Thyroid gland (tissue), 4 donors: ENCODE measurements around the gene CHDH.

ENCODE experiments used
- POLR2A ChIP-seq, 2 donors: fragments of 450-650 bp; IDR thresholded peaks; one replicate each; pipeline ENCODE4 v1.6.1; 2017; ENCODE audit warnings: antibody characterized with exemption in 2 of 2, mild to moderate bottlenecking in 2 of 2, moderate library complexity in 1 of 2
- TF ChIP-seq, protein P1 (sequence below), 6 experiments: fragments of 200-600 bp in 3 of 6; fragments of 450-650 bp in 3 of 6; sonication (generic) in 3 of 6; IDR thresholded peaks; one replicate each; pipeline ENCODE4 v1.5.1; 2016 to 2019; ENCODE audit warnings: antibody characterized with exemption in 6 of 6, mild to moderate bottlenecking in 2 of 6, inconsistent platforms in 1 of 6, moderate library complexity in 1 of 6

DNA sequence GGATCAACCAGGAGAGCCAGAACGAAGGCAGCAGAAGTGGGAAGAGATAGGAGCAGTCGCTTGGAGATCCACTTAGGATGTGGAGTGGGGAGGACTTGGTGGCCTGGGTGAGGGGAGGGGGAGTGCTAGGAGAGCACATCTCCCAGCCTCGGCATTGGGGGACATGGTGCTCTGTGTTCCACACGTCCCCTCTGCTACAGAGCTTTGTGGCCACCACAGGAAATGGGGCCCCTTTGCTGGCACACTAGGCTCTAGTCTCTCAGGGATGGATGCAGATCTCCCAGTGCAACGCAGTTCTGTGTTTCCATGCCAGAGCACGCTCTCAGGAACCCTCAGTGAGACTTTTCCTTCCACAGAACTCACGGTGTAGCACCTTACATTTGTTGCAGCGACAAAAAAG is 68.8 kb downstream of the CHDH start:
- TF ChIP-seq POLR2A (IDR thresholded peaks at IDR 0.05): no peak
- TF ChIP-seq, protein P1, sequence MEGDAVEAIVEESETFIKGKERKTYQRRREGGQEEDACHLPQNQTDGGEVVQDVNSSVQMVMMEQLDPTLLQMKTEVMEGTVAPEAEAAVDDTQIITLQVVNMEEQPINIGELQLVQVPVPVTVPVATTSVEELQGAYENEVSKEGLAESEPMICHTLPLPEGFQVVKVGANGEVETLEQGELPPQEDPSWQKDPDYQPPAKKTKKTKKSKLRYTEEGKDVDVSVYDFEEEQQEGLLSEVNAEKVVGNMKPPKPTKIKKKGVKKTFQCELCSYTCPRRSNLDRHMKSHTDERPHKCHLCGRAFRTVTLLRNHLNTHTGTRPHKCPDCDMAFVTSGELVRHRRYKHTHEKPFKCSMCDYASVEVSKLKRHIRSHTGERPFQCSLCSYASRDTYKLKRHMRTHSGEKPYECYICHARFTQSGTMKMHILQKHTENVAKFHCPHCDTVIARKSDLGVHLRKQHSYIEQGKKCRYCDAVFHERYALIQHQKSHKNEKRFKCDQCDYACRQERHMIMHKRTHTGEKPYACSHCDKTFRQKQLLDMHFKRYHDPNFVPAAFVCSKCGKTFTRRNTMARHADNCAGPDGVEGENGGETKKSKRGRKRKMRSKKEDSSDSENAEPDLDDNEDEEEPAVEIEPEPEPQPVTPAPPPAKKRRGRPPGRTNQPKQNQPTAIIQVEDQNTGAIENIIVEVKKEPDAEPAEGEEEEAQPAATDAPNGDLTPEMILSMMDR (IDR thresholded peaks at IDR 0.05): no peak
